WERI-Rb-1 (cell line): Measurements from ENCODE around the gene MELK.
A peak's percentile ranks its signal among the peaks of the same experiment; 100 is the strongest.
"Not testable (repeated sequence)": the region's sequence is repeated elsewhere in the genome, so short reads cannot be mapped to it uniquely, and the experiment has no call there.

Experiments
- DNase-seq: peaks from one replicate; pipeline ENCODE4 v3.0.0-alpha.2; 2020
- H3K27ac ChIP-seq: fragments of 250-450 bp; sonication (Bioruptor Pico); 2 replicates; pipeline ENCODE4 v1.5.1; 2020; ENCODE audit warnings: mild to moderate bottlenecking, moderate library complexity
- H3K27me3 ChIP-seq: fragments of 250-450 bp; sonication (Bioruptor Pico); 2 replicates; pipeline ENCODE4 v1.5.1; 2021; ENCODE audit warnings: mild to moderate bottlenecking, low read depth, moderate library complexity; ENCODE audit not compliant: insufficient read depth, severe bottlenecking
- H3K36me3 ChIP-seq: fragments of 250-450 bp; sonication (Bioruptor Pico); 2 replicates; pipeline ENCODE4 v1.5.1; 2020; ENCODE audit warnings: mild to moderate bottlenecking, moderate library complexity
- H3K4me3 ChIP-seq: 2 replicates; pipeline ENCODE4 v1.5.1; 2011; ENCODE audit warnings: low read depth, mild to moderate bottlenecking, control low read depth, low read length
- H3K9me3 ChIP-seq: fragments of 250-450 bp; sonication (Bioruptor Pico); 2 replicates; pipeline ENCODE4 v1.5.1; 2021; ENCODE audit warnings: mild to moderate bottlenecking, moderate library complexity; ENCODE audit not compliant: severe bottlenecking
- TF ChIP-seq, protein P1 (sequence below): IDR thresholded peaks from 2 replicates; pipeline ENCODE4 v1.5.1; 2011; ENCODE audit warnings: low read depth, mild to moderate bottlenecking, control low read depth, inconsistent platforms, low read length

The MELK gene

GRCh38 chr9:36572515-36573418 lies at the start of gene MELK:
MELK (plus strand) TSS chr9:36572895; CDS start chr9:36581682, 8,787 bp downstream.
- TF ChIP-seq, protein P1, sequence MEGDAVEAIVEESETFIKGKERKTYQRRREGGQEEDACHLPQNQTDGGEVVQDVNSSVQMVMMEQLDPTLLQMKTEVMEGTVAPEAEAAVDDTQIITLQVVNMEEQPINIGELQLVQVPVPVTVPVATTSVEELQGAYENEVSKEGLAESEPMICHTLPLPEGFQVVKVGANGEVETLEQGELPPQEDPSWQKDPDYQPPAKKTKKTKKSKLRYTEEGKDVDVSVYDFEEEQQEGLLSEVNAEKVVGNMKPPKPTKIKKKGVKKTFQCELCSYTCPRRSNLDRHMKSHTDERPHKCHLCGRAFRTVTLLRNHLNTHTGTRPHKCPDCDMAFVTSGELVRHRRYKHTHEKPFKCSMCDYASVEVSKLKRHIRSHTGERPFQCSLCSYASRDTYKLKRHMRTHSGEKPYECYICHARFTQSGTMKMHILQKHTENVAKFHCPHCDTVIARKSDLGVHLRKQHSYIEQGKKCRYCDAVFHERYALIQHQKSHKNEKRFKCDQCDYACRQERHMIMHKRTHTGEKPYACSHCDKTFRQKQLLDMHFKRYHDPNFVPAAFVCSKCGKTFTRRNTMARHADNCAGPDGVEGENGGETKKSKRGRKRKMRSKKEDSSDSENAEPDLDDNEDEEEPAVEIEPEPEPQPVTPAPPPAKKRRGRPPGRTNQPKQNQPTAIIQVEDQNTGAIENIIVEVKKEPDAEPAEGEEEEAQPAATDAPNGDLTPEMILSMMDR, result no peak
- DNase-seq, result peak; percentile 89
- Histone ChIP-seq H3K4me3 (peak within 1 kb of the TSS; percentile 73), H3K27me3 (no peaks in the 10 kb centered on the region), H3K9me3 (no peaks in the 10 kb centered on the region), H3K36me3 (peaks cover 16% of the 10 kb centered on the region), H3K27ac (peak within 1 kb of the TSS; percentile 93)

DNA sequence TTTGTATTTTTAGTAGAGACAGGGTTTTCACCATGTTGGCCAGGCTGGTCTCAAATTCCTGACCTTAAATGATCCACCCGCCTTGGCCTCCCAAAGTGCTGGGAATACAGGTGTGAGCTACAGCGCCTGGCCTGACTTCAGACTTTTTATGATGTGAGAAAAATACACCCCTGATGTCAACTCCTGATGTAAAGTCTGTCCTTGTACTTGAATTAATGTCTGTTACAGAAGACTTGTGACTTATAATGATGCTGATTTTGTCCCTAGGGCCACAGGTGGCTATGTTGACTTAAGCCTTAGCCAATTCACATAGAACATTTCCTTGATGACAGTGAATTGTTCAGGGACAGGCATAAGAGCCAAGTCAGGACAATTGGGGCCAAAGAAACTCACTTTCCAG lies 42.5 kb upstream of the MELK start:
- Histone ChIP-seq H3K27ac (no peak overlapping the region), H3K36me3 (no peaks in the 10 kb centered on the region), H3K4me3 (no peak overlapping the region), H3K9me3 (no peaks in the 10 kb centered on the region), H3K27me3 (no peaks in the 10 kb centered on the region)
- TF ChIP-seq, protein P1, result no peak
- no peak for DNase-seq

GRCh38 chr9:36532353-36532752 lies 40.3 kb upstream of the MELK start:
- TF ChIP-seq, protein P1, result no peak
- H3K27ac ChIP-seq, result no peak overlapping the region
- no peaks in the 10 kb centered on the region for H3K36me3 ChIP-seq
- no peak for DNase-seq
- no peaks in the 10 kb centered on the region for H3K27me3 ChIP-seq
- no peaks in the 10 kb centered on the region for H3K9me3 ChIP-seq
- H3K4me3 ChIP-seq, result no peak overlapping the region

DNA sequence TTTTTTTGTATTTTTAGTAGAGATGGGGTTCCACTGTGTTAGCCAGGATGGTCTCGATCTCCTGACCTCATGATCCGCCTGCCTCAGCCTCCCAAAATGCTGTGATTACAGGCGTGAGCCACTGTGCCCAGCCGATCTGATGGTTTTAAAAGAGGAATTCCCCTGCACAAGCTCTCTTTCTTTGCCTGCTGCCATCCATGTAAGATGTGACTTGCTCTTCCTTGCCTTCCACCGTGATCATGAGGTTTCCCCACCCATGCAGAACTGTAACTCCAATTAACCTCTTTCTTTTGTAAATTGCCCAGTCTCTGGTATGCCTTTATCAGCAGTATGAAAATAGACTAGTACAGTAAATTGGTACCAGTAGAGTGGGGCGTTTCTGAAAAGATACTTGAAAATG lies 39.0 kb upstream of the MELK start:
- H3K9me3 ChIP-seq, result not testable (repeated sequence)

GRCh38 chr9:36535107-36535506 lies 37.6 kb upstream of the MELK start:
- DNase-seq, result no peak
- no peak overlapping the region for H3K4me3 ChIP-seq
- TF ChIP-seq, protein P1, result no peak
- H3K9me3 ChIP-seq, result no peaks in the 10 kb centered on the region
- H3K27me3 ChIP-seq, result no peaks in the 10 kb centered on the region
- no peaks in the 10 kb centered on the region for H3K36me3 ChIP-seq
- no peak overlapping the region for H3K27ac ChIP-seq

More for the DNA sequence above, 39.0 kb upstream of the MELK start:
- H3K27me3 ChIP-seq, H3K4me3 ChIP-seq, DNase-seq, H3K27ac ChIP-seq, H3K36me3 ChIP-seq: not testable (repeated sequence)

DNA sequence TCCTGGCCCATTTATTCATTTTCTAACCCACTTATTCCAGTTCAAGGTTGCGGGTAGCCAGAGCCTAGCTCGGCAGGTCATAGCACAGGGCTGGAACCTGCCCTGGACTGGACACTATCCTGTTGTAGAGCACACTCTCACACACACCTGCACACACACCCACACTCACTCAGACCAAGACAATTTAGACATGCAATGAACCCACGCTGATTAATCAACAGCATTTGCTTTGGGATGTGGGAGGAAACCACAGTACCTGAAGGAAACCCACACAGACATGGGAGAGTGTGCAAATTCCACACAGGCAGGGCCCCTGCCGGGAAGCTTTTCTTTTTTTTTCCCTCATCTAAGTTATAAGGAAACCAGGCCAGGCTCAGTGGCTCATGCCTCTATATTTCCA lies 34.8 kb upstream of the MELK start:
- TF ChIP-seq, protein P1, result no peak
- H3K27ac ChIP-seq, result no peak overlapping the region
- DNase-seq, result no peak
- no peaks in the 10 kb centered on the region for H3K36me3 ChIP-seq
- no peaks in the 10 kb centered on the region for H3K27me3 ChIP-seq
- no peak overlapping the region for H3K4me3 ChIP-seq
- no peaks in the 10 kb centered on the region for H3K9me3 ChIP-seq
